ENCODE measurements around the gene SLC9A8. TPM values are rescaled to one million over a fixed set of nuclear protein-coding genes. Genes with fewer than 3 reads are reported as not detected.
A peak's percentile ranks its signal among the peaks of the same experiment; 100 is the strongest.

The SLC9A8 gene
- total and polyA plus RNA-seq, 9 of the 15 experiments (the other 6 are each of a cell fraction or from before 2014, with no cell fraction given): 0.56 to 9.7 (median 5.0) TPM

DNA sequence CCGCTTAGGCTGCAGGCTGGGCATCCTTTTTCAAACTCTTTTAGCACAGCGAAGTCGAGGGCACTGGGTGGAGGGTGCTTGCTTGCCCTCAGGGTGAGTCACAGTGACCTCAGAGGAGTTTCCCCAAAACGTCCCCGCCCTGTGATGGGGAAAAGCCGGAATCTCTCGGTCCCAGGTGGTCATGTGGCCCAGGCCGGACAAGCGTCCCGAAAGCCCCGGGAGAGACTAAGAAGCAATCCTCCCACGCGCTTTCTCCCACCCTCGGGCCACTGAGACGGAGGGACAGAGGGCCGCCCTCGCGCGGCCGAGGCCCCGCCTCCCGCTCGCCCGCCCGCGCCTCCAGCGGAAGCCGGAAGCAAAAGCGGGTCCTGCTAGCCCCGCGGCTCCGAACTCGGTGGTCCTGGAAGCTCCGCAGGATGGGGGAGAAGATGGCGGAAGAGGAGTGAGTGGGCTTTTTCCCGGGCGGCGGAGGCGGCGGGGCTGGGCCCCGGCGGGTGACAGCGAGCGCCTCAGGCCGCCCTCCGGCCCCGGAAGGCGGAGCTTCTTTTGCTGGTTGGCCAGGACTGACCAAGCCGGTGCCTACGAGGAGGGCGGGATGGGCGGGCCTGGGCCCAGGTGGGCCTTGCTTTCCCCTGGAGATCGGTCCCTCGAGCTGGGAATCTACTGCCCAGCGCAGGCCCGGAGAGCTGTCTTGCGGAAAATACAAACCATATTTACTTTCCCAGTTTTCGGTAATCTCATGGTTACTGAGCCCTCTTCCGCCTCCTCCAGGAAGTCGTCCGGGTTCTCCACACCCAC lies at the start of gene SLC9A8 (continued):
- TF ChIP-seq HMG20B (CRISPR knock-in tag; IDR thresholded peaks at IDR 0.05) (no peak), ZNF384 (IDR thresholded peaks at IDR 0.05; ENCODE audit: low read depth, low read length) (no peak), ZBTB33 (CRISPR knock-in tag; IDR thresholded peaks at IDR 0.05) (no peak), NR2C1 (IDR thresholded peaks at IDR 0.05) (0 out of 2 replicates have a peak, but pooled peaks have one; percentile 20), NR2C1 (tag; IDR thresholded peaks at IDR 0.05) (no peak; the same call in 1 of the 2 replicates), PBX2 (CRISPR knock-in tag; IDR thresholded peaks at IDR 0.05; ENCODE audit: low read depth) (no peak), PBX2 (tag; conservative IDR thresholded peaks at IDR 0.05; ENCODE audit: low read depth) (no peak), PURB (CRISPR knock-in tag; IDR thresholded peaks at IDR 0.05; ENCODE audit: low read depth) (no peak), STAT5A (IDR thresholded peaks at IDR 0.05; ENCODE audit: borderline replicate concordance, low read length) (no peak), BRD4 (IDR thresholded peaks at IDR 0.05) (no peak; the same call in 1 of the 2 replicates), RBBP5 (IDR thresholded peaks at IDR 0.05; ENCODE audit: borderline replicate concordance, insufficient read depth, low read length, poor library complexity, severe bottlenecking) (peak; percentile 75), ATF2 (CRISPR knock-in tag; IDR thresholded peaks at IDR 0.05) (no peak), DIDO1 (tag; IDR thresholded peaks at IDR 0.05; ENCODE audit: low read depth) (peak; percentile 16; the same call in 1 of the 2 replicates), NFXL1 (CRISPR knock-in tag; IDR thresholded peaks at IDR 0.05) (no peak), PPARD (CRISPR knock-in tag; IDR thresholded peaks at IDR 0.05) (no peak), ZNF431 (CRISPR knock-in tag; IDR thresholded peaks at IDR 0.05) (no peak), STAG1 (CRISPR knock-in tag; IDR thresholded peaks at IDR 0.05; ENCODE audit: borderline replicate concordance) (no peak), MTA3 (IDR thresholded peaks at IDR 0.05; ENCODE audit: borderline replicate concordance) (peak; percentile 71), NCOA1 (IDR thresholded peaks at IDR 0.05; ENCODE audit: low read depth) (no peak)
- TF ChIP-seq, protein P1, sequence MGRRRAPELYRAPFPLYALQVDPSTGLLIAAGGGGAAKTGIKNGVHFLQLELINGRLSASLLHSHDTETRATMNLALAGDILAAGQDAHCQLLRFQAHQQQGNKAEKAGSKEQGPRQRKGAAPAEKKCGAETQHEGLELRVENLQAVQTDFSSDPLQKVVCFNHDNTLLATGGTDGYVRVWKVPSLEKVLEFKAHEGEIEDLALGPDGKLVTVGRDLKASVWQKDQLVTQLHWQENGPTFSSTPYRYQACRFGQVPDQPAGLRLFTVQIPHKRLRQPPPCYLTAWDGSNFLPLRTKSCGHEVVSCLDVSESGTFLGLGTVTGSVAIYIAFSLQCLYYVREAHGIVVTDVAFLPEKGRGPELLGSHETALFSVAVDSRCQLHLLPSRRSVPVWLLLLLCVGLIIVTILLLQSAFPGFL (CRISPR knock-in tag; IDR thresholded peaks at IDR 0.05): no peak

Data from K562 (cell line).